Type B pancreatic cell (in vitro differentiated cells): ENCODE measurements around the gene CEACAM8. TPM values are rescaled to one million over a fixed set of nuclear protein-coding genes. Genes with fewer than 3 reads are reported as not detected.

Experiments
- DNase-seq: peaks from one replicate; pipeline ENCODE4 v3.0.0; 2021; ENCODE audit warnings: mixed read lengths; ENCODE audit not compliant: unreplicated experiment; ENCODE audit errors: extremely low spot score
- H3K27ac Mint-ChIP-seq: 2 replicates; pipeline ENCODE4 v1.8.0; 2021; ENCODE audit warnings: mild to moderate bottlenecking, mixed read lengths
- H3K27me3 Mint-ChIP-seq: 2 replicates; pipeline ENCODE4 v1.8.0; 2021; ENCODE audit warnings: mixed read lengths
- H3K36me3 Mint-ChIP-seq: 2 replicates; pipeline ENCODE4 v1.8.0; 2021; ENCODE audit warnings: mixed read lengths
- H3K4me1 Mint-ChIP-seq: one replicate; pipeline ENCODE4 v1.8.0; 2021; ENCODE audit warnings: mixed read lengths; ENCODE audit not compliant: unreplicated experiment
- H3K4me3 Mint-ChIP-seq: 2 replicates; pipeline ENCODE4 v1.8.0; 2021; ENCODE audit warnings: mild to moderate bottlenecking, mixed read lengths
- H3K9me3 Mint-ChIP-seq: 2 replicates; pipeline ENCODE4 v1.8.0; 2021; ENCODE audit warnings: mixed read lengths
- CTCF ChIP-seq: fragments of 200-600 bp; sonication (generic); conservative IDR thresholded peaks from 2 replicates; pipeline ENCODE4 v1.5.0; 2021; ENCODE audit warnings: antibody characterized with exemption, mild to moderate bottlenecking
- total RNA-seq: library from RNA; stranded (reverse); gene quantifications from 2 replicates; pipeline ENCODE4 v1.2.1, GENCODE V29; 2021; ENCODE audit warnings: low replicate concordance

Gene CEACAM8
- total RNA-seq, 1 donor from 2014 or later, result not detected

- no peak overlapping the region for H3K4me3 Mint-ChIP-seq
- no peak for DNase-seq
- peak; percentile 81 for TF ChIP-seq CTCF
- no peaks in the 10 kb centered on the region for H3K36me3 Mint-ChIP-seq
- peaks cover 3% of the 10 kb centered on the region for H3K9me3 Mint-ChIP-seq
- H3K27ac Mint-ChIP-seq, result no peak overlapping the region
- H3K4me1 Mint-ChIP-seq, result no peaks in the 10 kb centered on the region
- peaks cover 4% of the 10 kb centered on the region for H3K27me3 Mint-ChIP-seq
Observed at GRCh38 chr19:42606660-42607351, 12.1 kb upstream of the CEACAM8 start.

DNA sequence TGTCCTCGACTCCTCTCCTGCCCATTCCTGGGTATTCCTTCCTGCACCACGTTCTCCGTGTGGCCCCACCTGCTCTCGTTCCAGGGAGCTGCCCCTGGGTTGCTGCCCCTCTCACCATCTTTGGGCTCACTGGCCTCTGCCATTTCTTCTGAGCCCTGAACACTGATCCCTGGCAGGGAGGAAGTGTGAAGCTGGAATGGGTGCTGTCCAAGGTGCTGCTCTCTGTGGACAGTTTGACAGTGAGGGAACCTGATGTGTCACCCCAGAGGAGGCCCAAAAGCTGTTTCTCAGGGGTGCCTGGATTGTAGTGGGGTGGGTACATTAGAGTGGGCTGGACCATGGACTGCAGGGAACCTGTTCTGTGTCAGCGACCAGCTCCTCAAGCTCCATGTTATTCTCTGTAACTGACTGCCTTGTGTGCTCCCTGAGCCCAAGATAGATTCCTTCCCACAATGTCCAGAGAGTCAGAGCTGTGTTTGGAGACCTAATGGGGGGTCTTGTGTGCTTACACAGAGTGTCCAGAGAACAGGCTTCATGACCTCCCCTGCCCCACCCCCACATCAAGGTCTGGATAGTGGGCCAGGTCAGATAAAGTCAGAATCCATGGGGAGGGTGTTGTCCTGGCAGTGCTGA lies 7.2 kb upstream of the CEACAM8 start:
- Mint-ChIP-seq H3K9me3 (peaks cover 3% of the 10 kb centered on the region), H3K27me3 (peaks cover 12% of the 10 kb centered on the region), H3K27ac (no peak overlapping the region), H3K4me1 (no peaks in the 10 kb centered on the region), H3K4me3 (no peak overlapping the region), H3K36me3 (no peaks in the 10 kb centered on the region)
- TF ChIP-seq CTCF, result no peak
- no peak for DNase-seq

DNA sequence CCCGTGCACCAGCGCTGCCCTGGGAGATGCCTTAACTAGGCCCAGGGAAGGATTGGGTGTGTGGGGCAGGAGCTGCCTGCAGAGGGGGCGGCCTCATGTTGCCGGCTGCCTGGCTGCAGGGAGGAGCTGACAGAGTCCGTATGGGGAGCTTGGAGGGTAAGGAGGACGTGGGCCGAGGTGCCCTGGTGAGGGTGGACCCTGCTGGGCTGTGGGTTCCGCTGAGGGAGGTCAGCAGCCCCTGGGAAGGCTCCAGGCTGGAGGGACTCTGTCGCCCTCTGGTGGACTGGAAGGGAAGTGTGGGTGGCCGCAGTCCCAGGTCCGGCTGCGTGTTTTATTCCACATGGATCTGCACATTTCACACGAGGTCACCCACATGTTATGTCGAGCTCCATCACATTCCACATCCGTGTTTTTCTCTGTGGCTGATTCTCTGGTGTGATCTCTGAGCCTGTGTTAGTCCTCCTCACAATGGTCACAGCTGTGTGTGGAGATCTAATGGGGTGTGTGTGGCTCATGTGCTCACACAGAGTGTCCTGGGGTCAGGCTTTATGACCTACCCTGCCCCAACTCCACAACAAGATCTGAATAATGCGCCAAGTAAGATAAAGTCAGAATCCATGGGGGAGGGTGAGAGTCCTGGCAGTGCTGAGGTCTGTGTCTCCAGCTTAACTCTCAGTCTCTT lies 1.8 kb upstream of the CEACAM8 start:
- Mint-ChIP-seq H3K4me1 (no peaks in the 10 kb centered on the region), H3K9me3 (no peaks in the 10 kb centered on the region), H3K27ac (no peak overlapping the region), H3K27me3 (peaks cover 36% of the 10 kb centered on the region), H3K4me3 (no peak overlapping the region), H3K36me3 (no peaks in the 10 kb centered on the region)
- DNase-seq, result no peak
- peak; percentile 95 for TF ChIP-seq CTCF

DNA sequence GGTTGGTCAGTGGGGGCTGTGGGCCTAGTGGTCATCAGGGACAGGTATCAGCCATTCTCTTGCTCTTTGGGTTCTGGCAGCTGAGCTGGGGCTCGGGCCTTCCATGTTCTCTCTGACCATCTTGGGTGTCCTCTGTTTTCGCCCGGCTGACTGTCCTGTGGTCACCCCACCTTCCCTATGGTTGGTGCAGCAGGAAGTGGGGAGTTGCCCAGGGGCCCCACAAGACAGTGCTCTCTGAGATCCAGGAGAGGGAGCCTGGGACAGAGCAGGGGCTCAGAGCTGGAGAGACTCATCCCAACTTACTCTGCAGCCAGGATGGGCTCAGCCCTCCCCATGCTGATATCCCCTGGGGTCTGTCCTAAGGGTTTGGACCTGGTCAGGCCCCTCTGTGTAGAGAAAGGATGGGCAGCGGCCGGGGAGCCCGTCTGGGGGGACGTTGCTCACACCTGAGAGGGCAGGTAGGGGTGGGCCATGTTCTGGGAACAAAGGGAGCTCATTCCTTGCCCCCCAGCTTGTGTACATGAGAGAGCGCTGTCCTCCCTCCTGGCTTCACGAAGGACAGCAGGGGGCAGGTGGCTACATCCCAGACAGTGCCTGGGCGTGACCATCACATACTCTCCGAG lies 937 bp upstream of the CEACAM8 start:
- Mint-ChIP-seq H3K4me1 (no peaks in the 10 kb centered on the region), H3K9me3 (no peaks in the 10 kb centered on the region), H3K27me3 (peaks cover 36% of the 10 kb centered on the region), H3K36me3 (no peaks in the 10 kb centered on the region), H3K4me3 (no peak overlapping the region), H3K27ac (no peak overlapping the region)
- TF ChIP-seq CTCF, result no peak
- DNase-seq, result no peak

DNA sequence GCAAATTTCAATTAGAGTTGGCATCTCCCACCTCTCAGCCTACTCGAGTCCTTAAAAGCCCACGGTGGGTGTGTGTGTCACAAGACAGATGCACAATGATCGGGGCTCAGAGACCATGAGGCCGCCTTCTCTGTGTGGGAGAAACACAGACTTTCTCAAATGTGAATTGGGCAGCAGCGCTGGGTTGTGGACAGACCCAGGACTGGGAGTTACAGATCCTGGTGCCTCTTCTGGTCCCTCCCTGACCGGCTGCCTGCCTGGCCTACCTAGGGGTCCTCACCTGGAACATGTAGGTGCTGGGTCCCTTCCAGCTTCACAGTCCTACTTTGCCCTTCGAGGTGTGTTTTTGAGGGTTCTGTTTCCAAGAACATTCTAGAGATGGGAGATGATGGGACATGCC lies 4.9 kb downstream of the CEACAM8 start:
- Mint-ChIP-seq H3K27ac (no peak overlapping the region), H3K4me1 (no peaks in the 10 kb centered on the region), H3K36me3 (no peaks in the 10 kb centered on the region), H3K27me3 (peaks cover 31% of the 10 kb centered on the region), H3K9me3 (no peaks in the 10 kb centered on the region), H3K4me3 (no peak overlapping the region)
- TF ChIP-seq CTCF, result no peak
- no peak for DNase-seq
